Neural crest cell (in vitro differentiated cells): ENCODE results near the gene ZNF586. TPM values are rescaled to one million over a fixed set of nuclear protein-coding genes. Genes with fewer than 3 reads are reported as not detected.
"Not testable (repeated sequence)": the region's sequence is repeated elsewhere in the genome, so short reads cannot be mapped to it uniquely, and the experiment has no call there.

Source experiments
- DNase-seq: peaks from one replicate; pipeline ENCODE4 v3.0.0; 2021; ENCODE audit warnings: low read depth, mixed read lengths, low spot score
- H3K27ac Mint-ChIP-seq: one replicate; pipeline ENCODE4 v1.8.0; 2021; ENCODE audit warnings: mild to moderate bottlenecking, mixed read lengths; ENCODE audit not compliant: unreplicated experiment
- H3K27me3 Mint-ChIP-seq: 2 replicates; pipeline ENCODE4 v1.8.0; 2021; ENCODE audit warnings: low read depth, mild to moderate bottlenecking, mixed read lengths
- H3K36me3 Mint-ChIP-seq: 2 replicates; pipeline ENCODE4 v1.8.0; 2021; ENCODE audit warnings: low read depth, mild to moderate bottlenecking, mixed read lengths
- H3K4me1 Mint-ChIP-seq: 2 replicates; pipeline ENCODE4 v1.8.0; 2021; ENCODE audit warnings: mixed read lengths
- H3K4me3 Mint-ChIP-seq: one replicate; pipeline ENCODE4 v1.8.0; 2021; ENCODE audit warnings: mild to moderate bottlenecking, mixed read lengths
- H3K9me3 Mint-ChIP-seq: 2 replicates; pipeline ENCODE4 v1.8.0; 2021; ENCODE audit warnings: mixed read lengths
- total RNA-seq: library from RNA; stranded (reverse); gene quantifications from 2 replicates; pipeline ENCODE4 v1.2.1, GENCODE V29; 2021
- TF ChIP-seq, protein P1 (sequence below): fragments of 200-600 bp; sonication (generic); conservative IDR thresholded peaks from 2 replicates; pipeline ENCODE4 v1.5.0; 2021; ENCODE audit warnings: antibody characterized with exemption, mild to moderate bottlenecking

The ZNF586 gene
- total RNA-seq, 1 donor from 2014 or later: 20.1 TPM

DNA sequence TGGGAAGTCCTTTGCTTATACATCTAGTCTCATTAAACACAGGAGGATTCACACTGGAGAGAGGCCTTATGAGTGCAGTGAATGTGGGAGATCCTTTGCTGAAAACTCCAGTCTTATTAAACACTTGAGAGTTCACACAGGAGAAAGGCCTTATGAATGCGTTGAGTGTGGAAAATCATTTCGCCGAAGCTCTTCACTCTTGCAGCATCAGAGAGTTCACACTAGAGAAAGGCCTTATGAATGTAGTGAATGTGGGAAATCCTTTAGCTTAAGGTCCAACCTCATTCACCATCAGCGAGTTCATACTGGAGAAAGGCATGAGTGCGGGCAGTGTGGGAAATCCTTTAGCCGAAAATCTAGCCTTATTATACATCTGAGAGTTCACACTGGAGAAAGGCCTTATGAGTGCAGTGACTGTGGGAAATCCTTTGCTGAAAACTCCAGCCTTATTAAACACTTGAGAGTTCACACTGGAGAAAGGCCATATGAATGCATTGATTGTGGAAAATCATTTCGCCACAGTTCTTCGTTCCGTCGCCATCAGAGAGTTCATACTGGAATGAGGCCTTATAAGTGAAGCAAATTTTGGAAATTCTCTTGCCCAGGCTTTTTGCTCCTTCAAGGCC is 9.9 kb downstream of the ZNF586 start:
- Mint-ChIP-seq H3K27me3 (no peaks in the 10 kb centered on the region), H3K27ac (no peak overlapping the region), H3K4me3 (no peak overlapping the region), H3K36me3 (peaks cover 57% of the 10 kb centered on the region), H3K9me3 (peaks cover 16% of the 10 kb centered on the region), H3K4me1 (no peaks in the 10 kb centered on the region)
- TF ChIP-seq, protein P1, sequence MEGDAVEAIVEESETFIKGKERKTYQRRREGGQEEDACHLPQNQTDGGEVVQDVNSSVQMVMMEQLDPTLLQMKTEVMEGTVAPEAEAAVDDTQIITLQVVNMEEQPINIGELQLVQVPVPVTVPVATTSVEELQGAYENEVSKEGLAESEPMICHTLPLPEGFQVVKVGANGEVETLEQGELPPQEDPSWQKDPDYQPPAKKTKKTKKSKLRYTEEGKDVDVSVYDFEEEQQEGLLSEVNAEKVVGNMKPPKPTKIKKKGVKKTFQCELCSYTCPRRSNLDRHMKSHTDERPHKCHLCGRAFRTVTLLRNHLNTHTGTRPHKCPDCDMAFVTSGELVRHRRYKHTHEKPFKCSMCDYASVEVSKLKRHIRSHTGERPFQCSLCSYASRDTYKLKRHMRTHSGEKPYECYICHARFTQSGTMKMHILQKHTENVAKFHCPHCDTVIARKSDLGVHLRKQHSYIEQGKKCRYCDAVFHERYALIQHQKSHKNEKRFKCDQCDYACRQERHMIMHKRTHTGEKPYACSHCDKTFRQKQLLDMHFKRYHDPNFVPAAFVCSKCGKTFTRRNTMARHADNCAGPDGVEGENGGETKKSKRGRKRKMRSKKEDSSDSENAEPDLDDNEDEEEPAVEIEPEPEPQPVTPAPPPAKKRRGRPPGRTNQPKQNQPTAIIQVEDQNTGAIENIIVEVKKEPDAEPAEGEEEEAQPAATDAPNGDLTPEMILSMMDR: no peak
- no peak for DNase-seq

DNA sequence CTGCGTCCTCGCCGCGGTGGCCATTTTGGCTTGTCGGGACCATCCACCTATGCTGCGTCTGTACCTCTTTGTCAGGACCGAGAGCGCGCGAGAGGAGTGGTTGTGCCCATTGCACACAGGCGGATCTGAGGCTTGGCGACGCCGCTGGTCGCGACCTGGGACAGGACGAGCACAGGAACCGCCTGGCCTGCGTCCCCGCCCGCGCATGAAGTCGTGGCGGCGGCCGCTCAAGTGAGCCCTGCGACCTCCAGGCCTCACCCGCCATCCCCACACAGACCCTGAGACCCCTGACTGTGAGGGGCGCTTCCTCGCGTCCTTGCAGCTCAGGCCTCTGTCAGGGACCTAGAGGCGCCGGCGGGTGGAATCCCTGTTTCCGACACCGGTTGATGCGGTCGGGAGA is 16.8 kb downstream of the ZNF586 start:
- no peak for DNase-seq
- TF ChIP-seq, protein P1: no peak
- H3K27me3 Mint-ChIP-seq: no peaks in the 10 kb centered on the region
- no peaks in the 10 kb centered on the region for H3K4me1 Mint-ChIP-seq
- peaks cover 47% of the 10 kb centered on the region for H3K36me3 Mint-ChIP-seq
- H3K4me3 Mint-ChIP-seq: no peak overlapping the region
- peaks cover 4% of the 10 kb centered on the region for H3K9me3 Mint-ChIP-seq
- H3K27ac Mint-ChIP-seq: no peak overlapping the region

DNA sequence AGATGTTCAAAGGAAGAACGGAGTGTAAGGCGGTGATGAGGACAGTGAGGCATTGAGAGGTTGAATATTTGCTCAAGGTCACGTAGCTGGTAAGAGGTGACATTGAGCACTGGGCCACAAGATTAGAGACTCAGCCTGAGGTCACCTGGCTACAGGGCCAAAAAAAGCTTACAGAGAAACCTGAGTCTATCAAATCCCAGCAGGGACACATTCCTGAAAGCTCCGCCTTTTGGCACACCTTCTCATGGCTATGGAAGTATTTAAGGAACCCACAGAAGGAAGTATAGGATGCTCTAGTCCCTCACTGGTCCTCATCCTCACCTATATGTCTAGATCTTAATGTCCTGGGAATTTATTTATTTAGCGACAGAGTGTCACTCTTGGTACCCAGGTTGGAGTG is 17.4 kb downstream of the ZNF586 start:
- no peak for DNase-seq
- H3K27me3 Mint-ChIP-seq: no peaks in the 10 kb centered on the region
- peaks cover 4% of the 10 kb centered on the region for H3K9me3 Mint-ChIP-seq
- no peaks in the 10 kb centered on the region for H3K4me1 Mint-ChIP-seq
- no peak overlapping the region for H3K4me3 Mint-ChIP-seq
- peaks cover 49% of the 10 kb centered on the region for H3K36me3 Mint-ChIP-seq
- no peak overlapping the region for H3K27ac Mint-ChIP-seq
- TF ChIP-seq, protein P1: no peak

DNA sequence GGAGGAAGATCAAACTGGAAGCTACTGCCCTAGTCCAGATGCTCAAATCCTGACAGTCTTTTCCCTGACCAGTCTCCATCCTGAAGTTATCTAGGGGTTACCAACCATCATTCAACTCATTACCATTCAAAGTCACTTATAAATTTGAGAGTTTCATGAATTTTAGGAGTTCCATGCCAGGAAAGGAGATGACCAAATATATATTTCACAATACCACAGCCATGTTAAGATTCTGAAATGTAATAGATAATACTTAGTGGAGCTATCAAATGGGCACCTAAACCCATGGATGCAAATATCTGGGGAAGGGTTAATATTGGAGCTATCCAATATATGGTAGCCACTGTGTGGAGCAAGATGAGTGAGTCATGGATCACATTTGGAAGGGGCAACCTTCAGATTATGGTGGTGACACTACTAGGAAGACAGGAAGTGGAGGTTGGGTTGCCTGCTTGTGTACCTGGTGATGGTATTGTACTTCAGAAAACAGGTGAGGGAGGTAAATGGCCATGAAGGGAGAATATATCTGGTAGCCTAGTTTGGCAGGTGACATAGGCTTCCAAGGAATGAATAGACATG is 18.7 kb downstream of the ZNF586 start:
- H3K4me3 Mint-ChIP-seq: no peak overlapping the region
- H3K36me3 Mint-ChIP-seq: peaks cover 47% of the 10 kb centered on the region
- no peaks in the 10 kb centered on the region for H3K4me1 Mint-ChIP-seq
- no peak overlapping the region for H3K27ac Mint-ChIP-seq
- peaks cover 4% of the 10 kb centered on the region for H3K9me3 Mint-ChIP-seq
- DNase-seq: no peak
- H3K27me3 Mint-ChIP-seq: no peaks in the 10 kb centered on the region
- TF ChIP-seq, protein P1: no peak

DNA sequence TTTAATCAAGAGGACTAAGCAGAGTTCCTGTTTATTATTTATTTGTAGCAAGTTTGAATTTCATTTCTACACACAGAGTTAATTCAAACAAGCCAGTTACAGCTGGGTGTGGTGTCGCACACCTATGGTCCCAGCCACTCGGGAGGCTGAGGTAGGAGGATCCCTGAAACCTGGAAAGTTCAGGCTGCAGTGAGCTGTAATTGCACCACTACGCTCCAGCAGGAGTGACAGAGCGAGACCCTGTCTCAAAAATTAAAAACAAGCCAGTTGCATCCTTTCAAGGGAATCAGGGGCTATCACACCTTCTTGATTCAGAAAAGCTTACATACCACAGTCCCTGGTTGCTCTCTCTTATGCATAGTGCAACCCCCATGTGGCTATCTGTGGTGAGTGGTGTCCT is 19.8 kb downstream of the ZNF586 start:
- Mint-ChIP-seq H3K9me3 (peaks cover 4% of the 10 kb centered on the region), H3K36me3 (peaks cover 47% of the 10 kb centered on the region), H3K4me1 (no peaks in the 10 kb centered on the region), H3K27ac (no peak overlapping the region), H3K4me3 (no peak overlapping the region), H3K27me3 (no peaks in the 10 kb centered on the region)
- TF ChIP-seq, protein P1: no peak
- DNase-seq: no peak

DNA sequence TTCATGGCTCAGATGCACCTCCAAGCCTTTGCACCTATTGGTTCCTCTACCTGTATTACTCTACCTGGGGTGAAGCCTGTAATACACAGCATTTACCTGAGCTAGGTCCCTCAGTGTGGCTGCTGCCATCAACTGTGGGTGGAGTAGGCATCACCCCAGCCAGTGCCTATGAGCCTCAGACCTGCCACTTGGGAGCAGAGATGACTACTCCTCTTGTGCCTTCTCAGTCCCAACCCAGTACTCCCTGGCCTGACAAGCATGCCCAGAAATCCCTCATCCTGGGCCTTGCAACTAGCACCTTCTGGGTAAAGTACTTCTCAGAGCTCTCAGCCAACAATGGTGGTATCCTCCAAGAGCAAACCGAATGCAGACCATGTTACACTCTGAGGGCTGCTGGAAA is 27.1 kb downstream of the ZNF586 start:
- not testable (repeated sequence) for H3K27ac Mint-ChIP-seq

More for the DNA sequence above, 27.1 kb downstream of the ZNF586 start:
- H3K27me3 Mint-ChIP-seq, DNase-seq, H3K36me3 Mint-ChIP-seq, H3K9me3 Mint-ChIP-seq, H3K4me3 Mint-ChIP-seq: not testable (repeated sequence)
- peaks cover 10% of the 10 kb centered on the region for H3K4me1 Mint-ChIP-seq
